ENCODE measurements around the gene EML6. TPM values are rescaled to one million over a fixed set of nuclear protein-coding genes. Genes with fewer than 3 reads are reported as not detected.

The EML6 gene
- total RNA-seq, 1 donor from 2014 or later = 1.1 TPM

- no peak for DNase-seq (ENCODE audit: low read depth, low spot score)
These were observed 240.0 kb downstream of the EML6 start for GRCh38 chr2:54963476-54963875.

DNA sequence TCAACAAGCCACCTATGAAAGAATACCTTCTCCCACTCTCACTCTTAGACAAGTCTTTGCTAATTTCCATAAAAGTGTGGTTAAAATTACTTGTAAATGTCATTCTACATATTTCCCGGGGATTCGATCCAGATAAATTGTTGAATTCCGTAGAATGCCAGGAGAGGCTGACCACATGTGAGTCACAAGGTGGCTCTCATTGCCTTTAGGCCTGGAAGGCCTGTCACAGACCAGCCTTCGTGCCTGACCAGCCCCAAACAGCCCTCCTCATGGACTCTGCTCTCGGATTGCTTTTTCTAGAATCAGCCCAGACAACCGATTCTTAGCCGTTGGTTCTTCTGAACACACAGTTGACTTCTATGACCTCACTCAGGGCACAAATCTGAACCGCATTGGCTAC, 240.8 kb downstream of the EML6 start:
- DNase-seq (ENCODE audit: low read depth, low spot score) = no peak

GRCh38 chr2:54964816-54965215, 241.4 kb downstream of the EML6 start:
- no peak for DNase-seq (ENCODE audit: low read depth, low spot score)

- DNase-seq (ENCODE audit: low read depth, low spot score) = no peak
These were observed 242.0 kb downstream of the EML6 start for GRCh38 chr2:54965425-54965824.

DNA sequence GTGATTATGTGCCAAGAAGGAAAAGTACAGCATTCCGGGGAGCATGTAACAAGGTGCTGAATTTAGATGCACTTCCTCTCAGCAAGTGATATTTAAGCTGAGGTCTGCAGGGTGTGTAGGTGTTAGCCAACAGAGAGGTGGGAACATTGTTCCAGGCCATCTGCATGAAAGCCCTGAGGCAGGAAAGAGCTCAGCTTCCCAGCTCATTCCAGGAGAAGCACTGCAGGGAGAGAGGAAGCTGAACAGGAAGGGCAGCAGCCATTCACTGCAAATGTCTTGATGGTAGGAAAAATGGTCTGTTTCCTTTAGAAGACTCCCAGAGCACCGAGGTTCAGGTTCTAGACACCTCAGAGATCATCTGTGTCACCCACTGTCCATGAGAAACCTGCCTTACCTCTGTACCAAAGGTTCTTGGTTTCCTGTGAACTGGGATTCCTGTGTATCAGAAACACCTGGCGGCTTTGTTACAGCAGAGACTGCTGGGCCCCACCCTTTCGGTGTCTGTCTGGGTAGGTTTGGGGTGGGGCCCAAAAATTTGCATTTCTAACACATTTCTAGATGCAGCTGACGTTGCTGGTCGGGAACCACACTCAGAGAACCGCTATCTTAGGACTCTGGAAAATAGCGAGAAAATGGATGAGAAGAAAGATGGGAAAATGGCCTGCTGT, 242.8 kb downstream of the EML6 start:
- peak; percentile 43 for DNase-seq (ENCODE audit: low read depth, low spot score)

DNA sequence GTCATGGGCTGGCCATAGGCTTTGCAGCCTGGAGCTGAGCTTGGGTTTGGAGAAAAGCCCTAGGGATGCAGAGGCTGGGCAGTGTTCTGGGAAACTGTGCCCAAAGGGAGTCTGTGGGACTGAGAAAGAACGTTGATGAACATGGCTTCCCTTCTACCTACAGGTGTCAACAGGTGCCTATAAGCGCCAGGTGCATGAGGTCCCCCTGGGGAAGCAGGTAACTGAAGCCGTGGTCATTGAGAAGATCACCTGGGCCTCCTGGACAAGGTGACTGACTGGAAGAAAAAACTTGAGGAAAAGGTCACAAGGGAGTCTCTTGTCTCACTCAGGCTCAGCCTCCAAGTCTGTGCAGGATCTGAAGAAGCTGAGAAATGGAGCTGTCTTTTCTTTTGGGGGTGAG, 243.4 kb downstream of the EML6 start:
- no peak for DNase-seq (ENCODE audit: low read depth, low spot score)

GRCh38 chr2:54967269-54967668, 243.8 kb downstream of the EML6 start:
- no peak for DNase-seq (ENCODE audit: low read depth, low spot score)

GRCh38 chr2:54967759-54968365, 244.4 kb downstream of the EML6 start:
- DNase-seq (ENCODE audit: low read depth, low spot score) = no peak

GRCh38 chr2:54968561-54969218, 245.2 kb downstream of the EML6 start:
- DNase-seq (ENCODE audit: low read depth, low spot score) = no peak

GRCh38 chr2:54969295-54969939, 246.0 kb downstream of the EML6 start:
- no peak for DNase-seq (ENCODE audit: low read depth, low spot score)

DNA sequence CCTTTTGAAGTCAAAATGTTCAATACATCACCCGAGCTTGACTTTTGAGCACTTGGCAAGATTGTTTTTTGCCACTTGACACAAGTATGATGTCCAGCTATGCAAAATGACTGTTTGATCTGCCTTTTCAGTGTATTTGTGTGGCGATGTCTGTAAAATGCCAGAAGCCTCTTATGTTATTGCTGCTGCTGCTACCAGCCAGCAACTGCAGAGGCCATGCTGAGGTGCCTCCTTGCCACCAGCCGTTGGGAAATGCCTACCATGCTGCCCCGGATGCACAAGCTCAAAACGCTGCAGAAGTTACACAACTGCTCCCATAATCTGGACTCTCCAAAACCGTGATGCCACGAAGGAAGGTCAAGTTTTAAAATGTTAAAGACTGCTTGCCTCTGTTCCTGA, 246.5 kb downstream of the EML6 start:
- DNase-seq (ENCODE audit: low read depth, low spot score) = no peak

DNA sequence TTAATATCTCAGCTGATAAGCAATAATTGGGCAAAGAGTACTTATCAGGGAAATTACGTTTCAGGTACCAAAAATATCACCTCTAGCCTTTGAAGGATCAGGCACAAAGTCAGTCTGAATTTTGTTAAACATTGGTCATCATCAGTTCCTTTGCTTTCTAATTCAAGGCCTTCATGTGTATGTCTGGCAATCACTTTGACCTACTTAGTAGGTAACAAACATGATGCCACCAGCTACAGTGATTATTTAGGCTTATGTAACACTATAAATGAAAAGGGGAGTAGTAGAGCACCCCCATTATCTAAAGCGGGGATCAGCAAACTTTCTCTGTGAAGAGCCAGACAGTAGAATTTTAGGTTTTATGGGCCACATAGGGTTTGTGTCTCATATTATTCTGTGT, 251.7 kb downstream of the EML6 start:
- no peak for DNase-seq (ENCODE audit: low read depth, low spot score)

DNA sequence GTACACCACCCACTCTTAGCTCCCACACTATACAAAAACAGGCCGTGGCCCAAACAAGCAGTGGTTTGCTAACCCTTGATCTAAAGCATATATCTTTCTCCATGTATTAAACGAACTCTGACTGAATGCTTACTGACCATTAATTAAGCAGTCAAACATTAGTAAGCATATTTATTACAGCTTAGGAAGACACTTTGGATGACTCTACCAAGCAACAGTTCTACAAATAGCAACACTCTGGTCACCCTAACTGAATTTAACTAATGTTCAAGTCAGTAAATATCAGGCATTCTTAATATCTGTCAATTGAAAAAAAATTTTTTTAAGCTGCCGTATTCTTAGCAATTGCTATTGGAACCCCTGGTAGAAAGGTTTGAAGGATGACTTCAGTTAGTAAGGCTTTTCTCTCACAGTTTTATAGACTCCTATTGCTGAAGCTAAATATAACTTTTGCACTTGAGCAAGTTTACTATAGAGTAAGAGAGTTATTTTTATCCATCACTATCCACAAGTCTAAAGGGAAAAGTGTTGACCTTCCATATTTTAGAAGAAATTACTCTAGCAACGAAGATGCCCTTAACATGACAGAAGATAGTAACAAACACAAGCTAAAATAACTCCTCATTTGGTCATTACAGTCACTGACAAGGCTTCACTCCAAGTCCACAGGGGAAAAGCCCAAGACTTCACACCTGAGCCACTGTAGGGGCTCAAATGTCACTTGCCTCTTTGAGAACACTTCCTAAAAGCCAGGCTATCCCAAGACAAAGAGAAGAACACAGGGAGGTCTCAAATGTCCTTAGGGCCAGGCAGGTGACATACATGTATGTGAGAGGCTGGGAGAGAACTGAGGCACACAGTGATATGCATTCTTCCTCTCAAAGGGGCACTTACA, 252.4 kb downstream of the EML6 start:
- DNase-seq (ENCODE audit: low read depth, low spot score) = no peak

- DNase-seq (ENCODE audit: low read depth, low spot score) = no peak
These were observed 253.7 kb downstream of the EML6 start for GRCh38 chr2:54977149-54977548.

- DNase-seq (ENCODE audit: low read depth, low spot score) = no peak
These were observed 256.0 kb downstream of the EML6 start for GRCh38 chr2:54979321-54980044.

- no peak for DNase-seq (ENCODE audit: low read depth, low spot score)
These were observed 257.9 kb downstream of the EML6 start for GRCh38 chr2:54981385-54981784.

- DNase-seq (ENCODE audit: low read depth, low spot score) = no peak
These were observed 260.1 kb downstream of the EML6 start for GRCh38 chr2:54983345-54984220.

DNA sequence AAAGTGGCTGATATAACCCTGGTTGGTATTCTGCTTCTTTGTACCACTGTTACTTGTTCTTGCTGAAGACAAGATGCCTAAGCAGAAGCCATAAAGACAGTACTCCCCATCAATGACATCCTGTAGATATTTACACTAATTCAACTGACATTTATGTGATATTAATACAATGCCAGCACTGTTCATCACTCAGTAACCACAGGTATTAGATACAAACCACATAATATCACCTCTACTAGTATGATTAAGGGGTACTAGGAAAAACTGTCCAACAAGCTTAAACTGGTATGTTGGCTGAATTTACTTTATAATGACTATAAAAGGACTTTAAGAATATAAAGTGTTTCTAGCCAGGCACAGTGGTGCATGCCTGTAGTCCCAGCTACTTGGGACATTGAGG, 261.0 kb downstream of the EML6 start:
- no peak for DNase-seq (ENCODE audit: low read depth, low spot score)

DNA sequence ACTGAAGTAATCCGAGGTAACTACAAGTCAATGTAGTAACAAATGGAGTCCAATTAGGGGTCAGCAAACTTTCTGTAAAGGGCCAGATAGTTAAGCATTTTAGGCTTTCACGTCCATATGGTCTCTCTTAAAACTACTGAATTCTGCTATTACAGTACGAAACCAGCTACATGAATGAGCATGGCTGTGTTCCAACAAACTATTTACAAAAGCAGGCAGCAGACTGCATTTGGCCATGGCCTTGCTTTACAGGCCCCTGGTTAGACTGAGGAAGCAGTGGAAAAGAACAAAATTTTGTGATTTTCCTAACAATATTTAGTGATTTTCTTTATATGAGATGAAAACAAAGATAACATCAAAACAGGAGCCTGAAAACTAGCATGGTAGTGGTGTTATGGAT, 262.8 kb downstream of the EML6 start:
- no peak for DNase-seq (ENCODE audit: low read depth, low spot score)

DNA sequence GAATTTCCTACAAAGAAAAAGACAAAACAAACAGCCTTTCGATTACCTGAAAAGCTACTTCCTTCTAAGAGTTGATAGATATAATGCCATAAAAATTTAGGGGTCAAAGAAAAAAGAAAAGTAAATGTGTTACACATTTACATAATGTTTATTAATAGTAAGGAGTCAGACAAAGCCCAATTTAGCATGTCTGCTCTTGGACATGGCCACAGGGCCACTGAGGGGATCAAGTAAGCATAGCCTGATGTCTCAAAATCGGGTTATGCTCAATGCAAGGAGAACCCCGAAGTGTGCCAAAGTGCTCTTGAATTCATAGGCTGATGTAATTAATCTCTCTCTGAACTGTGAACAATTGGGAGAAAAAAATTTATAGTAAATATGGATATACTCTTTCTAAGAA, 265.1 kb downstream of the EML6 start:
- no peak for DNase-seq (ENCODE audit: low read depth, low spot score)

All from pulmonary artery endothelial cell (primary cell).